ENCODE measurements around the gene ARFGEF3. TPM values are rescaled to one million over a fixed set of nuclear protein-coding genes. Genes with fewer than 3 reads are reported as not detected.

The ARFGEF3 gene
- total and polyA plus RNA-seq, 8 donors, result 5.8 to 22.6 (median 8.1) TPM

- H3K36me3 ChIP-seq, result peaks cover 0 to 25% of the 10 kb centered on the region in 2 donors
These were observed 162.1 kb downstream of the ARFGEF3 start for GRCh38 chr6:138323821-138324220.

GRCh38 chr6:138328210-138328609 is 166.5 kb downstream of the ARFGEF3 start:
- ATAC-seq, result no peak
- peaks cover 0 to 12% of the 10 kb centered on the region in 2 donors for H3K36me3 ChIP-seq
- TF ChIP-seq CTCF (IDR thresholded peaks at IDR 0.05), result no peak
- no peak overlapping the region for H3K4me3 ChIP-seq
- DNase-seq, result no peak
- no peaks in the 10 kb centered on the region for H3K4me1 ChIP-seq
- no peaks in the 10 kb centered on the region for H3K9me3 ChIP-seq
- intact Hi-C loops (cut with DNase I), result no loop called here
- no peak overlapping the region for H3K27ac ChIP-seq
- no peaks in the 10 kb centered on the region for H3K27me3 ChIP-seq

More at GRCh38 chr6:138323821-138324220, 162.1 kb downstream of the ARFGEF3 start:
- intact Hi-C loops (cut with DNase I), result no loop called here
- Histone ChIP-seq H3K27me3 (no peaks in the 10 kb centered on the region), H3K4me3 (no peak overlapping the region), H3K4me1 (no peaks in the 10 kb centered on the region), H3K9me3 (no peaks in the 10 kb centered on the region), H3K27ac (no peak overlapping the region)
- peak in 1 of 4 donors; percentile 78 for DNase-seq
- no peak for TF ChIP-seq CTCF (IDR thresholded peaks at IDR 0.05)
- ATAC-seq, result no peak

GRCh38 chr6:138330763-138331162 is 169.0 kb downstream of the ARFGEF3 start:
- H3K9me3 ChIP-seq, result no peaks in the 10 kb centered on the region
- H3K27me3 ChIP-seq, result no peaks in the 10 kb centered on the region
- TF ChIP-seq CTCF (IDR thresholded peaks at IDR 0.05), result no peak
- no peak for ATAC-seq
- H3K4me1 ChIP-seq, result no peaks in the 10 kb centered on the region
- peaks cover 0 to 13% of the 10 kb centered on the region in 2 donors for H3K36me3 ChIP-seq
- no peak overlapping the region for H3K27ac ChIP-seq
- H3K4me3 ChIP-seq, result no peak overlapping the region
- intact Hi-C loops (cut with DNase I), result no loop called here
- no peak for DNase-seq

- Histone ChIP-seq H3K27me3 (no peaks in the 10 kb centered on the region), H3K9me3 (no peaks in the 10 kb centered on the region), H3K4me1 (no peaks in the 10 kb centered on the region), H3K27ac (no peak overlapping the region), H3K4me3 (no peak overlapping the region), H3K36me3 (peaks cover 0 to 16% of the 10 kb centered on the region in 2 donors)
- TF ChIP-seq CTCF (IDR thresholded peaks at IDR 0.05), result no peak
- intact Hi-C loops (cut with DNase I), result no loop called here
- ATAC-seq, result no peak
- no peak for DNase-seq
These were observed 169.7 kb downstream of the ARFGEF3 start for GRCh38 chr6:138331444-138331843.

- ATAC-seq (no peak), DNase-seq (no peak)
- H3K36me3 ChIP-seq, result peaks cover 0 to 22% of the 10 kb centered on the region in 2 donors
- H3K27me3 ChIP-seq, result no peaks in the 10 kb centered on the region
- H3K4me3 ChIP-seq, result no peak overlapping the region
- TF ChIP-seq CTCF (IDR thresholded peaks at IDR 0.05), result no peak
- intact Hi-C loops (cut with DNase I), result no loop called here
- H3K4me1 ChIP-seq, result no peaks in the 10 kb centered on the region
- no peaks in the 10 kb centered on the region for H3K9me3 ChIP-seq
- H3K27ac ChIP-seq, result no peak overlapping the region
These were observed 170.2 kb downstream of the ARFGEF3 start for GRCh38 chr6:138331984-138332383.
